Endothelial cell of umbilical vein (primary cell): ENCODE measurements around the gene VN1R2. TPM values are rescaled to one million over a fixed set of nuclear protein-coding genes. Genes with fewer than 3 reads are reported as not detected.

Source experiments
- BruUV-seq: library from RNA; stranded (reverse); fragments of 400-500 nt; replicated peaks from 2 replicates; lab custom pipeline; 2021; lab: Mats Ljungman, UMichigan
- CTCF ChIA-PET: fragments of 300-600, 350-600 bp; sonication (Branson Sonifier 250); formaldehyde crosslinking; loops from one replicate; lab custom pipeline; 2021; ENCODE audit warnings: antibody characterized with exemption, inconsistent platforms; lab: Charles Lee
- POLR2A ChIA-PET: fragments of 300-600, 350-600 bp; sonication (Branson Sonifier 250); formaldehyde crosslinking; loops from one replicate; lab custom pipeline; 2021; ENCODE audit warnings: antibody characterized with exemption, inconsistent platforms; lab: Charles Lee
- DNase-seq: peaks from one replicate; pipeline ENCODE4 v3.0.0-alpha.2; 2011; ENCODE audit warnings: low read depth, low spot score
- FAIRE-seq: peaks from 2 replicates; lab custom pipeline; 2011; peaks lifted over from hg19 to GRCh38; lab: Jason Lieb, UNC
- H2AFZ ChIP-seq: 2 replicates; pipeline ENCODE4 v1.6.0; 2012; ENCODE audit warnings: low read depth, low read length, control low read depth, inconsistent platforms
- H3K27ac ChIP-seq: 2 replicates; pipeline ENCODE4 v1.5.1; 2011; ENCODE audit warnings: low read depth, mild to moderate bottlenecking, control low read depth, low read length, moderate library complexity; ENCODE audit not compliant: insufficient read depth
- H3K27me3 ChIP-seq, 2 experiments: 2 replicates each; pipeline versions ENCODE4 v1.6.0 to v1.6.1; 2011; ENCODE audit warnings: low read length in 2 of 2, mixed read lengths in 1 of 2; ENCODE audit not compliant: control insufficient read depth in 2 of 2, insufficient read depth in 2 of 2
- H3K36me3 ChIP-seq, 2 experiments: 2 replicates in 1 of 2; 3 replicates in 1 of 2; pipeline ENCODE4 v1.5.1; 2011; ENCODE audit warnings: low read length in 2 of 2, mild to moderate bottlenecking in 1 of 2, moderate library complexity in 1 of 2; ENCODE audit not compliant: control insufficient read depth in 2 of 2, insufficient read depth in 2 of 2; ENCODE audit errors: extremely low read depth in 1 of 2
- H3K4me1 ChIP-seq: 3 replicates; pipeline ENCODE4 v1.5.1; 2011; ENCODE audit warnings: mild to moderate bottlenecking, low read length; ENCODE audit not compliant: control insufficient read depth, insufficient read depth; ENCODE audit errors: extremely low read depth
- H3K4me2 ChIP-seq: 2 replicates; pipeline ENCODE4 v1.6.1; 2011; ENCODE audit warnings: low read length, control low read depth, mixed read lengths; ENCODE audit not compliant: insufficient read depth
- H3K4me3 ChIP-seq, 3 experiments: fragments of 200-600 bp in 1 of 3; sonication (generic), shearing (Covaris generic) in 1 of 3; replicated peaks in 1 of 3; 2 replicates each; pipeline ENCODE4 v1.5.1; 2011 to 2016; ENCODE audit warnings: control low read depth in 3 of 3, low read length in 3 of 3, mild to moderate bottlenecking in 2 of 3, inconsistent platforms in 1 of 3, low read depth in 1 of 3, moderate library complexity in 1 of 3; ENCODE audit not compliant: insufficient read depth in 1 of 3
- H3K79me2 ChIP-seq: 2 replicates; pipeline ENCODE4 v1.6.0; 2012; ENCODE audit warnings: low read length, inconsistent platforms; ENCODE audit not compliant: control insufficient read depth, insufficient read depth
- H3K9ac ChIP-seq: replicated peaks from 2 replicates; pipeline ENCODE3; 2011; ENCODE audit warnings: low read length, control low read depth; ENCODE audit not compliant: insufficient read depth; ENCODE audit errors: extremely low read depth
- H3K9me1 ChIP-seq: replicated peaks from 3 replicates; pipeline ENCODE4 v1.6.0; 2011; ENCODE audit warnings: mild to moderate bottlenecking, low read length; ENCODE audit not compliant: control insufficient read depth, insufficient read depth; ENCODE audit errors: extremely low read depth
- H3K9me3 ChIP-seq: replicated peaks from 2 replicates; pipeline ENCODE4 v1.5.1; 2012; ENCODE audit warnings: low read length, inconsistent platforms; ENCODE audit not compliant: control insufficient read depth, insufficient read depth
- H4K20me1 ChIP-seq: replicated peaks from 2 replicates; pipeline ENCODE3; 2011; ENCODE audit warnings: mild to moderate bottlenecking, low read length; ENCODE audit not compliant: control insufficient read depth, insufficient read depth; ENCODE audit errors: extremely low read depth
- CTCF ChIP-seq, 2 donors: IDR thresholded peaks; 1 replicate in 1 of 2; 2 replicates in 1 of 2; pipeline ENCODE4 v1.5.1; 2011; ENCODE audit warnings: low read length in 2 of 2, mild to moderate bottlenecking in 2 of 2, moderate library complexity in 2 of 2, control low read depth in 1 of 2, inconsistent platforms in 1 of 2, low read depth in 1 of 2; ENCODE audit not compliant: insufficient read depth in 1 of 2; ENCODE audit errors: extremely low read depth in 1 of 2
- POLR2A ChIP-seq: IDR thresholded peaks from 2 replicates; pipeline ENCODE4 v1.6.1; 2012; ENCODE audit warnings: low read depth, mild to moderate bottlenecking, control low read depth, low read length
- dilution Hi-C: fragments of 300-500 bp; cut with MboI; formaldehyde crosslinking; loops from one replicate; pipeline ENCODE4 v1.15.0; 2019; ENCODE audit warnings: low sequenced_read_pairs; ENCODE audit not compliant: extremely low pct_ligation_motif_present
- intact Hi-C: fragments of 100-400 bp; cut with micrococcal nuclease; formaldehyde crosslinking; loops from one replicate; pipeline ENCODE4 v1.10.0; 2022
- polyA plus RNA-seq, 4 experiments: library from polyadenylated mRNA; depleted of rRNA in 3 of 4; stranded (reverse) in 3 of 4; unstranded in 1 of 4; fragments of >200 nt; gene quantifications; 2 replicates each; pipeline versions ENCODE4 v1.2.1 to v1.2.3, GENCODE V29; 2011 to 2012; ENCODE audit warnings: missing spikeins in 1 of 4
- total RNA-seq: library from RNA; stranded (reverse); gene quantifications from 2 replicates; pipeline ENCODE4 v1.2.3, GENCODE V29; 2021

The VN1R2 gene
- total and polyA plus RNA-seq, 2 donors (not counting 3 experiments of a cell fraction or from before 2014, with no cell fraction given): not detected

GRCh38 chr19:53308339-53308811 is 50.3 kb downstream of the VN1R2 start:
- Histone ChIP-seq H3K9me3 (no peaks in the 10 kb centered on the region), H3K4me2 (no peak overlapping the region), H3K4me1 (no peaks in the 10 kb centered on the region), H3K4me3 (no peak overlapping the region), H4K20me1 (no peaks in the 10 kb centered on the region), H3K27ac (no peak overlapping the region), H2AFZ (no peak overlapping the region), H3K27me3 (no peaks in the 10 kb centered on the region), H3K9ac (no peak overlapping the region), H3K79me2 (no peaks in the 10 kb centered on the region), H3K9me1 (no peaks in the 10 kb centered on the region), H3K36me3 (no peaks in the 10 kb centered on the region)
- FAIRE-seq (no peak), DNase-seq (peak; percentile 6)
- dilution Hi-C loops: no loop called here
- ChIA-PET CTCF (no interaction called here), POLR2A (no interaction called here)
- intact Hi-C loops: no loop called here
- TF ChIP-seq POLR2A (no peak), CTCF (IDR thresholded peaks at IDR 0.05; ENCODE audit: extremely low read depth in 1 of 2, insufficient read depth in 1 of 2, low read depth in 1 of 2, low read length in 2 of 2) (peak in 1 of 2 donors; percentile 22)
- BruUV-seq: no TSS peak

Other genes with a start within 250 kb of the VN1R2 start
- gene ERVV-1, start 244.4 kb upstream of the VN1R2 start, total RNA-seq: not detected in 2 replicates
- 0.05 TPM in 1 of 2 replicates, not detected in the other for gene ERVV-1, start 244.4 kb upstream of the VN1R2 start, polyA plus RNA-seq
- gene ERVV-2, start 213.6 kb upstream of the VN1R2 start, total RNA-seq: not detected in 2 replicates
- not detected in 2 replicates for gene ERVV-2, start 213.6 kb upstream of the VN1R2 start, polyA plus RNA-seq
- gene ZNF160, start 154.9 kb upstream of the VN1R2 start, total RNA-seq: 16.4 and 19.7 TPM in 2 replicates
- 11.3 and 12.7 TPM in 2 replicates for gene ZNF160, start 154.9 kb upstream of the VN1R2 start, polyA plus RNA-seq
- 0.69 TPM in 1 of 2 replicates, not detected in the other for gene ZNF415, start 125.4 kb upstream of the VN1R2 start, total RNA-seq
- 0.30 and 0.48 TPM in 2 replicates for gene ZNF415, start 125.4 kb upstream of the VN1R2 start, polyA plus RNA-seq
- gene ZNF347, start 99.2 kb upstream of the VN1R2 start, total RNA-seq: 6.3 and 6.6 TPM in 2 replicates
- 0.94 and 1.5 TPM in 2 replicates for gene ZNF347, start 99.2 kb upstream of the VN1R2 start, polyA plus RNA-seq
- gene ZNF665, start 64.9 kb upstream of the VN1R2 start, total RNA-seq: 1.8 and 2.1 TPM in 2 replicates
- gene ZNF665, start 64.9 kb upstream of the VN1R2 start, polyA plus RNA-seq: 1.3 and 2.7 TPM in 2 replicates
- gene ZNF677, start 3.4 kb upstream of the VN1R2 start, total RNA-seq: 15.8 and 21.0 TPM in 2 replicates
- 10.0 and 13.4 TPM in 2 replicates for gene ZNF677, start 3.4 kb upstream of the VN1R2 start, polyA plus RNA-seq
- gene VN1R4, start 9.4 kb downstream of the VN1R2 start, total RNA-seq: not detected in 2 replicates
- not detected in 2 replicates for gene VN1R4, start 9.4 kb downstream of the VN1R2 start, polyA plus RNA-seq
- 4.6 and 5.0 TPM in 2 replicates for gene ZNF845, start 75.5 kb downstream of the VN1R2 start, total RNA-seq
- gene ZNF845, start 75.5 kb downstream of the VN1R2 start, polyA plus RNA-seq: 0.78 and 0.88 TPM in 2 replicates
- 3.7 and 3.8 TPM in 2 replicates for gene ZNF525, start 107.4 kb downstream of the VN1R2 start, total RNA-seq
- 0.59 and 1.2 TPM in 2 replicates for gene ZNF525, start 107.4 kb downstream of the VN1R2 start, polyA plus RNA-seq
- gene ZNF765, start 136.9 kb downstream of the VN1R2 start, total RNA-seq: 7.3 and 7.7 TPM in 2 replicates
- 2.5 and 2.7 TPM in 2 replicates for gene ZNF765, start 136.9 kb downstream of the VN1R2 start, polyA plus RNA-seq
- gene ZNF761, start 173.7 kb downstream of the VN1R2 start, total RNA-seq: 7.3 and 8.8 TPM in 2 replicates
- gene ZNF761, start 173.7 kb downstream of the VN1R2 start, polyA plus RNA-seq: 5.7 and 6.4 TPM in 2 replicates
- 2.3 TPM in 2 replicates for gene ZNF813, start 209.4 kb downstream of the VN1R2 start, total RNA-seq
- 0.37 and 0.47 TPM in 2 replicates for gene ZNF813, start 209.4 kb downstream of the VN1R2 start, polyA plus RNA-seq